ENCODE results near the gene FOXP3. TPM values are rescaled to one million over a fixed set of nuclear protein-coding genes. Genes with fewer than 3 reads are reported as not detected.

The FOXP3 gene
- total RNA-seq, 1 experiment from 2014 or later = 0.15 TPM

DNA sequence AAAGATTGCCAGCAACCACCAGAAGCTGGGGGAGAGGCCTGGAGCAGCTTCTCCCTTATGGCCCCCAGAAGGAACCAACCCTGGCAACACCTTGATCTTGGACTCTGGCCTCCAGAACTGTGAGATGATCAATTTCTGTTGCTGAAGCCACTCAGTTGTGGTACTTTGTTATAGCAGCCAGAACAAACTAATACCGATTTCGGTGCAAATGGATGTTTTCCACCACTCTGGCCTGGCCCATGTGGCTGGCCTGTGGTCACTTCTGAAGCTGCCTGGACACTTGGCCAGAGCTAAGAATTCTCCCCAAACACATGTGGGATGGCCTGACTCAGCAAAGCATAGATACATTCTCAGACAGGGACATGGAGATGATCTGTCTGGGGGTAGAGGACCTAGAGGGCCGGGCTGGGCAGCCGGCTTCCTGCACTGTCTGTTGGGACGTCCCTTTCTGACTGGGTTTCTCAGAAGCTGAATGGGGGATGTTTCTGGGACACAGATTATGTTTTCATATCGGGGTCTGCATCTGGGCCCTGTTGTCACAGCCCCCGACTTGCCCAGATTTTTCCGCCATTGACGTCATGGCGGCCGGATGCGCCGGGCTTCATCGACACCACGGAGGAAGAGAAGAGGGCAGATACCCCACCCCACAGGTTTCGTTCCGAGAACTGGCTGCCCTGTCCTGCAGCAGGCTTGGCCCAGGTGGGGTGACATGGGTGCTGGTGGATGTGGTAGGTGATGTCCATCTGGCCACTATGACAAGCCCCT lies 4.1 kb downstream of the FOXP3 start:
- Histone ChIP-seq H4K20me1 (ENCODE audit: insufficient read depth) (no peaks in the 10 kb centered on the region), H3K36me3 (ENCODE audit: control insufficient read depth in 1 of 2, insufficient read depth in 2 of 2, low read length in 2 of 2) (no peaks in the 10 kb centered on the region), H3K79me2 (ENCODE audit: insufficient read depth, low read length) (no peaks in the 10 kb centered on the region), H3K27ac (ENCODE audit: low read depth, low read length) (no peak overlapping the region), H3K9me2 (ENCODE audit: insufficient read depth) (no peaks in the 10 kb centered on the region), H3K4me2 (ENCODE audit: low read length) (no peak overlapping the region), H3K9ac (ENCODE audit: low read length) (no peak overlapping the region), H3K4me1 (ENCODE audit: control insufficient read depth in 1 of 2, insufficient read depth in 2 of 2, low read length in 2 of 2) (no peaks in the 10 kb centered on the region), H3K9me3 (ENCODE audit: control insufficient read depth in 1 of 2, insufficient read depth in 1 of 2, low read depth in 1 of 2, low read length in 2 of 2) (no peaks in the 10 kb centered on the region), H3K27me3 (ENCODE audit: insufficient read depth, low read length) (no peaks in the 10 kb centered on the region), H3K4me3 (replicated peaks in 1 of 2; ENCODE audit: low read depth in 1 of 2, low read length in 2 of 2) (no peak overlapping the region), H2AFZ (ENCODE audit: low read depth, low read length, poor library complexity, severe bottlenecking) (no peak overlapping the region)
- RAD21 ChIA-PET (ENCODE audit: low non-redundant PET in 1 of 2, low total read pairs in 2 of 2, uncharacterized antibody in 2 of 2, unreplicated experiment in 2 of 2) = no interaction called here
- ATAC-seq (no peak), DNase-seq (ENCODE audit: low read depth, low spot score) (no peak)
- POLR2A ChIA-PET = no interaction called here
- BruUV-seq (replicated peaks) = no TSS peak
- intact Hi-C loops (cut with micrococcal nuclease) = no loop called here
- no peak for TF ChIP-seq RAD21 (IDR thresholded peaks at IDR 0.05; ENCODE audit: low read depth)
- no peak for TF ChIP-seq CBX3 (IDR thresholded peaks at IDR 0.05; ENCODE audit: low read depth)
- no peak for TF ChIP-seq POLR2AphosphoS5 (IDR thresholded peaks at IDR 0.05; ENCODE audit: low read depth, low read length)
- no peak for TF ChIP-seq ZFX (IDR thresholded peaks at IDR 0.05)
- TF ChIP-seq ZNF274 (IDR thresholded peaks at IDR 0.05; ENCODE audit: low read depth, low read length) = no peak
- TF ChIP-seq YY1 (IDR thresholded peaks at IDR 0.05; ENCODE audit: extremely low read depth, insufficient replicate concordance, low read depth, low read length) = no peak
- no peak for TF ChIP-seq MAX (IDR thresholded peaks at IDR 0.05)
- TF ChIP-seq, protein P1, sequence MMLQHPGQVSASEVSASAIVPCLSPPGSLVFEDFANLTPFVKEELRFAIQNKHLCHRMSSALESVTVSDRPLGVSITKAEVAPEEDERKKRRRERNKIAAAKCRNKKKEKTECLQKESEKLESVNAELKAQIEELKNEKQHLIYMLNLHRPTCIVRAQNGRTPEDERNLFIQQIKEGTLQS (IDR thresholded peaks at IDR 0.05) = no peak
- TF ChIP-seq SRF (IDR thresholded peaks at IDR 0.05; ENCODE audit: low read depth) = no peak
- TF ChIP-seq EZH2 (IDR thresholded peaks at IDR 0.05) = no peak
- no peak for TF ChIP-seq FOSL1 (IDR thresholded peaks at IDR 0.05; ENCODE audit: low read depth)
- no peak for TF ChIP-seq ZBTB33 (IDR thresholded peaks at IDR 0.05; ENCODE audit: extremely low read depth, insufficient replicate concordance, low read length)
- TF ChIP-seq JUND (IDR thresholded peaks at IDR 0.05) = no peak
- no peak for TF ChIP-seq CEBPB (IDR thresholded peaks at IDR 0.05; ENCODE audit: low read depth)
- TF ChIP-seq, protein P2, sequence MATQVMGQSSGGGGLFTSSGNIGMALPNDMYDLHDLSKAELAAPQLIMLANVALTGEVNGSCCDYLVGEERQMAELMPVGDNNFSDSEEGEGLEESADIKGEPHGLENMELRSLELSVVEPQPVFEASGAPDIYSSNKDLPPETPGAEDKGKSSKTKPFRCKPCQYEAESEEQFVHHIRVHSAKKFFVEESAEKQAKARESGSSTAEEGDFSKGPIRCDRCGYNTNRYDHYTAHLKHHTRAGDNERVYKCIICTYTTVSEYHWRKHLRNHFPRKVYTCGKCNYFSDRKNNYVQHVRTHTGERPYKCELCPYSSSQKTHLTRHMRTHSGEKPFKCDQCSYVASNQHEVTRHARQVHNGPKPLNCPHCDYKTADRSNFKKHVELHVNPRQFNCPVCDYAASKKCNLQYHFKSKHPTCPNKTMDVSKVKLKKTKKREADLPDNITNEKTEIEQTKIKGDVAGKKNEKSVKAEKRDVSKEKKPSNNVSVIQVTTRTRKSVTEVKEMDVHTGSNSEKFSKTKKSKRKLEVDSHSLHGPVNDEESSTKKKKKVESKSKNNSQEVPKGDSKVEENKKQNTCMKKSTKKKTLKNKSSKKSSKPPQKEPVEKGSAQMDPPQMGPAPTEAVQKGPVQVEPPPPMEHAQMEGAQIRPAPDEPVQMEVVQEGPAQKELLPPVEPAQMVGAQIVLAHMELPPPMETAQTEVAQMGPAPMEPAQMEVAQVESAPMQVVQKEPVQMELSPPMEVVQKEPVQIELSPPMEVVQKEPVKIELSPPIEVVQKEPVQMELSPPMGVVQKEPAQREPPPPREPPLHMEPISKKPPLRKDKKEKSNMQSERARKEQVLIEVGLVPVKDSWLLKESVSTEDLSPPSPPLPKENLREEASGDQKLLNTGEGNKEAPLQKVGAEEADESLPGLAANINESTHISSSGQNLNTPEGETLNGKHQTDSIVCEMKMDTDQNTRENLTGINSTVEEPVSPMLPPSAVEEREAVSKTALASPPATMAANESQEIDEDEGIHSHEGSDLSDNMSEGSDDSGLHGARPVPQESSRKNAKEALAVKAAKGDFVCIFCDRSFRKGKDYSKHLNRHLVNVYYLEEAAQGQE (IDR thresholded peaks at IDR 0.05; ENCODE audit: low read depth) = no peak
- TF ChIP-seq EGR1 (IDR thresholded peaks at IDR 0.05; ENCODE audit: low read depth) = no peak
- TF ChIP-seq EZH2phosphoT487 (IDR thresholded peaks at IDR 0.05; ENCODE audit: borderline replicate concordance) = no peak
- no peak for TF ChIP-seq TCF7L2 (IDR thresholded peaks at IDR 0.05; ENCODE audit: borderline replicate concordance, extremely low read depth, insufficient read depth, insufficient read length)
- CTCF ChIA-PET = no interaction called here

Data from HCT116 (cell line).